HepG2 (cell line): ENCODE measurements around the gene SP6. TPM values are rescaled to one million over a fixed set of nuclear protein-coding genes. Genes with fewer than 3 reads are reported as not detected.

Experiments
- ARID4A ChIP-seq: sonication (generic); formaldehyde crosslinking; IDR thresholded peaks from 2 replicates; pipeline ENCODE4 v1.5.0; 2020; ENCODE audit warnings: mild to moderate bottlenecking, missing genetic modification reagents, borderline replicate concordance
- CREB3 ChIP-seq: sonication (generic); formaldehyde crosslinking; IDR thresholded peaks from 2 replicates; pipeline ENCODE4 v1.5.0; 2020; ENCODE audit warnings: missing genetic modification reagents
- DNMT1 ChIP-seq: sonication (generic); formaldehyde crosslinking; IDR thresholded peaks from 2 replicates; pipeline ENCODE4 v1.5.1; 2020; ENCODE audit warnings: mild to moderate bottlenecking, missing genetic modification reagents
- HMGXB4 ChIP-seq, 2 experiments: sonication (generic) in 1 of 2; formaldehyde crosslinking in 1 of 2; IDR thresholded peaks; 2 replicates each; pipeline versions ENCODE4 v1.4.0 to v1.6.1; 2018 to 2020; ENCODE audit warnings: missing genetic modification reagents in 2 of 2, borderline replicate concordance in 1 of 2, low read depth in 1 of 2, mild to moderate bottlenecking in 1 of 2, missing biosample characterization in 1 of 2
- NFRKB ChIP-seq: fragments of 450-650 bp; IDR thresholded peaks from 2 replicates; pipeline ENCODE4 v1.6.1; 2017
- PPARG ChIP-seq: conservative IDR thresholded peaks from 2 replicates; pipeline ENCODE4 v1.6.1; 2016; ENCODE audit warnings: missing biosample characterization, missing genetic modification reagents
- SP4 ChIP-seq: sonication (generic); formaldehyde crosslinking; IDR thresholded peaks from 2 replicates; pipeline ENCODE4 v1.8.1; 2023; ENCODE audit warnings: mild to moderate bottlenecking, missing genetic modification reagents
- SRSF1 ChIP-seq: fragments of 200-400 bp; formaldehyde crosslinking; optimal IDR thresholded peaks from 2 replicates; pipeline ENCODE3; 2017; ENCODE audit warnings: mild to moderate bottlenecking, low read depth, low read length, moderate library complexity
- TRAFD1 ChIP-seq: sonication (generic); formaldehyde crosslinking; IDR thresholded peaks from 2 replicates; pipeline ENCODE4 v1.5.1; 2020; ENCODE audit warnings: missing genetic modification reagents, mild to moderate bottlenecking, borderline replicate concordance
- YY1 ChIP-seq: IDR thresholded peaks from 2 replicates; pipeline ENCODE4 v1.6.1; 2011; ENCODE audit warnings: low read length, low read depth, moderate library complexity, mild to moderate bottlenecking; ENCODE audit not compliant: insufficient read depth, insufficient replicate concordance
- ZFP37 ChIP-seq: sonication (generic); formaldehyde crosslinking; IDR thresholded peaks from 2 replicates; pipeline ENCODE4 v1.4.0; 2020; ENCODE audit warnings: missing genetic modification reagents, borderline replicate concordance
- ZKSCAN8 ChIP-seq: IDR thresholded peaks from 2 replicates; pipeline ENCODE4 v1.6.1; 2016; ENCODE audit warnings: borderline replicate concordance, missing genetic modification reagents, missing compliant biosample characterization
- ZNF687 ChIP-seq: sonication (generic); formaldehyde crosslinking; IDR thresholded peaks from 2 replicates; pipeline ENCODE4 v1.5.1; 2020; ENCODE audit warnings: mild to moderate bottlenecking, missing genetic modification reagents, moderate library complexity
- polyA plus RNA-seq, 8 experiments: library from polyadenylated mRNA; depleted of rRNA in 3 of 8; stranded (reverse) in 7 of 8; unstranded in 1 of 8; fragments of >200 nt; fragmentation: Illumina TruSeq in 4 of 8; extraction: Trizol in 4 of 8; gene quantifications; 2 replicates each; pipeline versions ENCODE4 v1.2.1 to v1.2.3, GENCODE V29; 2011 to 2016; ENCODE audit warnings: low read depth in 4 of 8, missing spikeins in 1 of 8, mixed read lengths in 1 of 8; ENCODE audit not compliant: insufficient read depth in 1 of 8
- total RNA-seq, 5 experiments: library from RNA; depleted of rRNA; stranded (reverse); fragments of >200 nt; fragmentation: Illumina TruSeq; extraction: Trizol; gene quantifications; 2 replicates each; pipeline ENCODE4 v1.2.3, GENCODE V29; 2016; ENCODE audit warnings: low read depth in 1 of 5

The SP6 gene
- total and polyA plus RNA-seq, 2 of the 13 experiments (the other 11 are each of a cell fraction or from before 2014, with no cell fraction given) = 0.07 TPM

- peak; percentile 70 for TF ChIP-seq ZNF687 (CRISPR knock-in tag)
- peak; percentile 77 for TF ChIP-seq SRSF1
- TF ChIP-seq ZKSCAN8 (CRISPR knock-in tag) = no peak
- peak; percentile 92 for TF ChIP-seq PPARG (CRISPR knock-in tag)
- TF ChIP-seq CREB3 (CRISPR knock-in tag) = no peak
- no peak for TF ChIP-seq YY1
- TF ChIP-seq DNMT1 (CRISPR knock-in tag) = no peak
- TF ChIP-seq SP4 (CRISPR knock-in tag) = 0 out of 2 replicates have a peak, but pooled peaks have one; percentile 16
- TF ChIP-seq NFRKB = no peak
- TF ChIP-seq TRAFD1 = no peak
- TF ChIP-seq ZFP37 (CRISPR knock-in tag) = no peak
- TF ChIP-seq HMGXB4 (CRISPR knock-in tag; IDR thresholded peaks at IDR 0.05; ENCODE audit: borderline replicate concordance in 1 of 2, low read depth in 1 of 2) = no peak
- no peak for TF ChIP-seq ARID4A
Measured at GRCh38 chr17:47837401-47838039, 13.4 kb downstream of the SP6 start (continued).
